ENCODE results near the gene KAZN. TPM values are rescaled to one million over a fixed set of nuclear protein-coding genes. Genes with fewer than 3 reads are reported as not detected.
"Not testable (repeated sequence)": the region's sequence is repeated elsewhere in the genome, so short reads cannot be mapped to it uniquely, and the experiment has no call there.

Gene KAZN
- total and polyA plus RNA-seq, 9 donors: 5.1 to 17.4 (median 14.3) TPM

GRCh38 chr1:14959059-14959694 lies 360.7 kb downstream of the KAZN start:
- Histone ChIP-seq H3K4me3 (ENCODE audit: low read length) (no peak overlapping the region), H3K9me3 (replicated peaks; ENCODE audit: control insufficient read depth, low read depth, low read length) (no peaks in the 10 kb centered on the region), H3K27me3 (ENCODE audit: control insufficient read depth, insufficient read depth, low read length) (no peaks in the 10 kb centered on the region), H3K36me3 (ENCODE audit: control insufficient read depth, insufficient read depth, low read length) (peaks cover 41% of the 10 kb centered on the region), H3K27ac (ENCODE audit: low read length) (no peak overlapping the region), H3K4me1 (ENCODE audit: control insufficient read depth, insufficient read depth, low read length) (peaks cover 8% of the 10 kb centered on the region)
- 82% methylated on average over 8 of the region's 14 CpGs for WGBS (ENCODE audit: insufficient coverage)
- no peak for DNase-seq

- no peaks in the 10 kb centered on the region for H3K27me3 ChIP-seq (ENCODE audit: control insufficient read depth, insufficient read depth, low read length)
- H3K36me3 ChIP-seq (ENCODE audit: control insufficient read depth, insufficient read depth, low read length): peaks cover 32% of the 10 kb centered on the region
- no peak overlapping the region for H3K4me3 ChIP-seq (ENCODE audit: low read length)
- no peak overlapping the region for H3K27ac ChIP-seq (ENCODE audit: low read length)
- H3K4me1 ChIP-seq (ENCODE audit: control insufficient read depth, insufficient read depth, low read length): peaks cover 7% of the 10 kb centered on the region
- 51% methylated on average over 3 of the region's 3 CpGs for WGBS (ENCODE audit: insufficient coverage)
- DNase-seq: no peak
- no peaks in the 10 kb centered on the region for H3K9me3 ChIP-seq (replicated peaks; ENCODE audit: control insufficient read depth, low read depth, low read length)
Measured at GRCh38 chr1:14961661-14962267, 363.3 kb downstream of the KAZN start.

GRCh38 chr1:14962407-14962806 lies 363.9 kb downstream of the KAZN start:
- 82% methylated on average over 4 of the region's 7 CpGs for WGBS (ENCODE audit: insufficient coverage)
- Histone ChIP-seq H3K27me3 (ENCODE audit: control insufficient read depth, insufficient read depth, low read length) (no peaks in the 10 kb centered on the region), H3K27ac (ENCODE audit: low read length) (no peak overlapping the region), H3K36me3 (ENCODE audit: control insufficient read depth, insufficient read depth, low read length) (peaks cover 32% of the 10 kb centered on the region), H3K4me3 (ENCODE audit: low read length) (no peak overlapping the region), H3K9me3 (replicated peaks; ENCODE audit: control insufficient read depth, low read depth, low read length) (peaks cover 1% of the 10 kb centered on the region), H3K4me1 (ENCODE audit: control insufficient read depth, insufficient read depth, low read length) (peaks cover 7% of the 10 kb centered on the region)
- DNase-seq: no peak

- H3K36me3 ChIP-seq (ENCODE audit: control insufficient read depth, insufficient read depth, low read length): peaks cover 32% of the 10 kb centered on the region
- H3K4me1 ChIP-seq (ENCODE audit: control insufficient read depth, insufficient read depth, low read length): peaks cover 21% of the 10 kb centered on the region
- not testable (repeated sequence) for H3K9me3 ChIP-seq (replicated peaks; ENCODE audit: control insufficient read depth, low read depth, low read length); H3K27me3 ChIP-seq (ENCODE audit: control insufficient read depth, insufficient read depth, low read length); H3K4me3 ChIP-seq (ENCODE audit: low read length)
- 83% methylated on average over 2 of the region's 10 CpGs for WGBS (ENCODE audit: insufficient coverage)
- peak; percentile 46 for DNase-seq
- peak overlapping the region; percentile 39 for H3K27ac ChIP-seq (ENCODE audit: low read length)
Measured at GRCh38 chr1:14963791-14964710, 365.6 kb downstream of the KAZN start.

GRCh38 chr1:14964711-14965055 lies 366.2 kb downstream of the KAZN start:
- 80% methylated on average over 1 of the region's 4 CpGs for WGBS (ENCODE audit: insufficient coverage)
- peak overlapping the region; percentile 39 for H3K27ac ChIP-seq (ENCODE audit: low read length)
- H3K9me3 ChIP-seq (replicated peaks; ENCODE audit: control insufficient read depth, low read depth, low read length): peaks cover 4% of the 10 kb centered on the region
- H3K4me3 ChIP-seq (ENCODE audit: low read length): no peak overlapping the region
- H3K36me3 ChIP-seq (ENCODE audit: control insufficient read depth, insufficient read depth, low read length): peaks cover 28% of the 10 kb centered on the region
- H3K4me1 ChIP-seq (ENCODE audit: control insufficient read depth, insufficient read depth, low read length): peaks cover 24% of the 10 kb centered on the region
- DNase-seq: no peak
- H3K27me3 ChIP-seq (ENCODE audit: control insufficient read depth, insufficient read depth, low read length): no peaks in the 10 kb centered on the region

GRCh38 chr1:14968251-14968851 lies 369.9 kb downstream of the KAZN start:
- no peak overlapping the region for H3K4me3 ChIP-seq (ENCODE audit: low read length)
- DNase-seq: peak; percentile 75
- peaks cover 44% of the 10 kb centered on the region for H3K4me1 ChIP-seq (ENCODE audit: control insufficient read depth, insufficient read depth, low read length)
- H3K27ac ChIP-seq (ENCODE audit: low read length): peak overlapping the region; percentile 67
- H3K9me3 ChIP-seq (replicated peaks; ENCODE audit: control insufficient read depth, low read depth, low read length): peaks cover 4% of the 10 kb centered on the region
- H3K27me3 ChIP-seq (ENCODE audit: control insufficient read depth, insufficient read depth, low read length): no peaks in the 10 kb centered on the region
- H3K36me3 ChIP-seq (ENCODE audit: control insufficient read depth, insufficient read depth, low read length): no peaks in the 10 kb centered on the region
- 46% methylated on average over 12 of the region's 15 CpGs for WGBS (ENCODE audit: insufficient coverage)

- DNase-seq: no peak
- H3K27ac ChIP-seq (ENCODE audit: low read length): peak overlapping the region; percentile 67
- 83% methylated on average over 1 of the region's 7 CpGs for WGBS (ENCODE audit: insufficient coverage)
Measured at GRCh38 chr1:14969006-14969405, 370.5 kb downstream of the KAZN start.

GRCh38 chr1:14970115-14970798 lies 371.8 kb downstream of the KAZN start:
- no peaks in the 10 kb centered on the region for H3K27me3 ChIP-seq (ENCODE audit: control insufficient read depth, insufficient read depth, low read length)
- peaks cover 44% of the 10 kb centered on the region for H3K4me1 ChIP-seq (ENCODE audit: control insufficient read depth, insufficient read depth, low read length)
- no peaks in the 10 kb centered on the region for H3K36me3 ChIP-seq (ENCODE audit: control insufficient read depth, insufficient read depth, low read length)
- WGBS (ENCODE audit: insufficient coverage): 52% methylated on average over 6 of the region's 16 CpGs
- no peak overlapping the region for H3K4me3 ChIP-seq (ENCODE audit: low read length)
- DNase-seq: peak; percentile 50
- H3K27ac ChIP-seq (ENCODE audit: low read length): no peak overlapping the region
- H3K9me3 ChIP-seq (replicated peaks; ENCODE audit: control insufficient read depth, low read depth, low read length): peaks cover 9% of the 10 kb centered on the region

More at GRCh38 chr1:14969006-14969405, 370.5 kb downstream of the KAZN start:
- Histone ChIP-seq H3K27me3 (ENCODE audit: control insufficient read depth, insufficient read depth, low read length) (no peaks in the 10 kb centered on the region), H3K4me3 (ENCODE audit: low read length) (no peak overlapping the region), H3K9me3 (replicated peaks; ENCODE audit: control insufficient read depth, low read depth, low read length) (peaks cover 8% of the 10 kb centered on the region), H3K4me1 (ENCODE audit: control insufficient read depth, insufficient read depth, low read length) (peaks cover 44% of the 10 kb centered on the region), H3K36me3 (ENCODE audit: control insufficient read depth, insufficient read depth, low read length) (no peaks in the 10 kb centered on the region)

- Histone ChIP-seq H3K4me3 (ENCODE audit: low read length) (no peak overlapping the region), H3K27me3 (ENCODE audit: control insufficient read depth, insufficient read depth, low read length) (no peaks in the 10 kb centered on the region)
- no CpG with 5 or more reads among the region's 5 CpGs for WGBS (ENCODE audit: insufficient coverage)
Measured at GRCh38 chr1:14970799-14971141, 372.3 kb downstream of the KAZN start.

More at GRCh38 chr1:14970799-14971141, 372.3 kb downstream of the KAZN start:
- Histone ChIP-seq H3K36me3 (ENCODE audit: control insufficient read depth, insufficient read depth, low read length) (no peaks in the 10 kb centered on the region), H3K9me3 (replicated peaks; ENCODE audit: control insufficient read depth, low read depth, low read length) (peaks cover 9% of the 10 kb centered on the region), H3K27ac (ENCODE audit: low read length) (no peak overlapping the region), H3K4me1 (ENCODE audit: control insufficient read depth, insufficient read depth, low read length) (peaks cover 44% of the 10 kb centered on the region)
- no peak for DNase-seq
